ENCODE measurements around the gene ULK4. TPM values are rescaled to one million over a fixed set of nuclear protein-coding genes. Genes with fewer than 3 reads are reported as not detected.

The ULK4 gene
- total RNA-seq, 1 donor from 2014 or later = 9.1 TPM

GRCh38 chr3:41324156-41324475 lies 637.8 kb downstream of the ULK4 start:
- no peaks in the 10 kb centered on the region for H3K27me3 Mint-ChIP-seq (ENCODE audit: unreplicated experiment)
- no peak overlapping the region for H3K27ac Mint-ChIP-seq (ENCODE audit: unreplicated experiment)
- no peak overlapping the region for H3K4me3 Mint-ChIP-seq (ENCODE audit: unreplicated experiment)
- DNase-seq (ENCODE audit: extremely low spot score, unreplicated experiment) = no peak
- TF ChIP-seq CTCF (IDR thresholded peaks at IDR 0.05) = no peak
- H3K4me1 Mint-ChIP-seq (ENCODE audit: unreplicated experiment) = no peaks in the 10 kb centered on the region
- no peaks in the 10 kb centered on the region for H3K9me3 Mint-ChIP-seq (ENCODE audit: unreplicated experiment)
- H3K36me3 Mint-ChIP-seq (ENCODE audit: unreplicated experiment) = no peaks in the 10 kb centered on the region

GRCh38 chr3:41323467-41324155 lies 638.3 kb downstream of the ULK4 start:
- H3K4me3 Mint-ChIP-seq (ENCODE audit: unreplicated experiment) = no peak overlapping the region
- no peaks in the 10 kb centered on the region for H3K36me3 Mint-ChIP-seq (ENCODE audit: unreplicated experiment)
- no peaks in the 10 kb centered on the region for H3K4me1 Mint-ChIP-seq (ENCODE audit: unreplicated experiment)
- no peaks in the 10 kb centered on the region for H3K27me3 Mint-ChIP-seq (ENCODE audit: unreplicated experiment)
- H3K27ac Mint-ChIP-seq (ENCODE audit: unreplicated experiment) = no peak overlapping the region
- DNase-seq (ENCODE audit: extremely low spot score, unreplicated experiment) = no peak
- H3K9me3 Mint-ChIP-seq (ENCODE audit: unreplicated experiment) = no peaks in the 10 kb centered on the region
- TF ChIP-seq CTCF (IDR thresholded peaks at IDR 0.05) = no peak

DNA sequence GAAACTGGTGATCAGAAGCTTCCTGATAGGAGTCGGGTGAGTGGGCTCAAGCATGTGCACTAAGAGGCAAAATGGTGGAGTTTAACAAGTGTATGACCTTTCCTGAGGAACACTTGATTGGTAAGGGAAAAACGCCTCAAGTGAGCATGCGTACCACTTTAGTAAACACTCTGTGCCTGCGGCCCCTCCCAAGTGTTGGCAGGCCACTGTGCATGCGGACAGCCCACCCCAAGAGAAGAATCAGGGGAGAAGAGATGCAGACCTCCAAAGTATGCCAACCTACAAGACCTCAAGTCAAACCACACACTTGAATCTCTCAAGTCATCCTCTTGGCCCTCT lies 640.3 kb downstream of the ULK4 start:
- no peak overlapping the region for H3K27ac Mint-ChIP-seq (ENCODE audit: unreplicated experiment)
- H3K9me3 Mint-ChIP-seq (ENCODE audit: unreplicated experiment) = no peaks in the 10 kb centered on the region
- TF ChIP-seq CTCF (IDR thresholded peaks at IDR 0.05) = no peak
- no peaks in the 10 kb centered on the region for H3K4me1 Mint-ChIP-seq (ENCODE audit: unreplicated experiment)
- H3K27me3 Mint-ChIP-seq (ENCODE audit: unreplicated experiment) = no peaks in the 10 kb centered on the region
- DNase-seq (ENCODE audit: extremely low spot score, unreplicated experiment) = no peak
- no peak overlapping the region for H3K4me3 Mint-ChIP-seq (ENCODE audit: unreplicated experiment)
- H3K36me3 Mint-ChIP-seq (ENCODE audit: unreplicated experiment) = no peaks in the 10 kb centered on the region

DNA sequence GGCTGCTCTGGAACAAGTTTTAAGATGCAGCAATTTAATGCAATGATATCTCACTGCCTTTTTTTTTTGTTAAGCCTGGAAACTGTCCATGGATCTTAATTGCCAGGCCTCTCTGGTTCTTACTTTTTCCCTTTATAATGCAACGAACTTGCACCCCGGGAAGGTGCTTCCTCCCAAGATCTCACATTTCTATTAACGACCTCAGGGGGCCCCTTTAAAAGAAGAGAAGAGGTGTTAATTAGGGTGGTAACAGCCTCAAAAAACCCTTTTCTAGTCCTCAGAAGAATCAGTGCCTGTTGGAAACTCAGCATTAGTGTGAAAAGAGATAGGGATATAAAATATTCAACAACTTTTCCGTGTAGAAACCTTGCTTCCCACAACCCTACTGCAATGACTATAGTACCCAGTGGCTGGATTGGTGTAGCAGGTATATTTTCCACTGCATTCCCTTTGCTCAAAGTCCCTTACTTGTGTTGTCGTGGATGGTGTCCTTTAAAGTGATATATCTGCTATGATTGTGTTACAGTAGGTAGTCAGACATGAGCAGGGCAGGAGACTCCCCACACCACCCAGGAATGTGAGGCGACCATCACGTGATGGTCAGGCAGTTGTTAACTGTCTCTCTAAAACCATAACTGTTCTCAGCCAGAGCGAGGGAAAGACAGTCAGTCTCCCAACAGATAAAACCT lies 640.8 kb downstream of the ULK4 start:
- no peaks in the 10 kb centered on the region for H3K36me3 Mint-ChIP-seq (ENCODE audit: unreplicated experiment)
- no peaks in the 10 kb centered on the region for H3K4me1 Mint-ChIP-seq (ENCODE audit: unreplicated experiment)

More for the DNA sequence above, 640.8 kb downstream of the ULK4 start:
- Mint-ChIP-seq H3K9me3 (ENCODE audit: unreplicated experiment) (no peaks in the 10 kb centered on the region), H3K4me3 (ENCODE audit: unreplicated experiment) (no peak overlapping the region), H3K27ac (ENCODE audit: unreplicated experiment) (no peak overlapping the region), H3K27me3 (ENCODE audit: unreplicated experiment) (no peaks in the 10 kb centered on the region)
- DNase-seq (ENCODE audit: extremely low spot score, unreplicated experiment) = no peak
- TF ChIP-seq CTCF (IDR thresholded peaks at IDR 0.05) = no peak

All from osteocyte (in vitro differentiated cells).